Skeletal muscle satellite cell (primary cell): Measurements from ENCODE around the gene CDR2L. TPM values are rescaled to one million over a fixed set of nuclear protein-coding genes. Genes with fewer than 3 reads are reported as not detected.

Experiments used
- H3K27me3 ChIP-seq: 2 replicates; pipeline ENCODE4 v1.7.0; 2013; ENCODE audit warnings: low read length; ENCODE audit not compliant: control insufficient read depth, insufficient read depth
- H3K36me3 ChIP-seq: 2 replicates; pipeline ENCODE4 v1.7.0; 2013; ENCODE audit warnings: mild to moderate bottlenecking, control low read depth, low read length; ENCODE audit not compliant: insufficient read depth
- H3K4me1 ChIP-seq: 2 replicates; pipeline ENCODE4 v1.7.0; 2013; ENCODE audit warnings: low read length; ENCODE audit not compliant: control insufficient read depth, insufficient read depth
- H3K4me2 ChIP-seq: 2 replicates; pipeline ENCODE4 v1.7.0; 2013; ENCODE audit warnings: mild to moderate bottlenecking, low read length
- H3K4me3 ChIP-seq: 2 replicates; pipeline ENCODE4 v1.7.0; 2013; ENCODE audit warnings: low read length
- H3K9ac ChIP-seq: 2 replicates; pipeline ENCODE4 v1.7.0; 2013; ENCODE audit warnings: mild to moderate bottlenecking, low read depth, low read length, moderate library complexity
- H3K9me3 ChIP-seq: replicated peaks from 2 replicates; pipeline ENCODE4 v1.7.0; 2013; ENCODE audit warnings: mild to moderate bottlenecking, control low read depth, low read length
- total RNA-seq: library from RNA; depleted of rRNA; stranded (reverse); fragments of >200 nt; gene quantifications from 2 replicates; pipeline ENCODE4 v1.2.3, GENCODE V29; 2012; rRNA removed

Gene CDR2L
- total RNA-seq = 17.5 and 21.8 TPM in 2 replicates

DNA sequence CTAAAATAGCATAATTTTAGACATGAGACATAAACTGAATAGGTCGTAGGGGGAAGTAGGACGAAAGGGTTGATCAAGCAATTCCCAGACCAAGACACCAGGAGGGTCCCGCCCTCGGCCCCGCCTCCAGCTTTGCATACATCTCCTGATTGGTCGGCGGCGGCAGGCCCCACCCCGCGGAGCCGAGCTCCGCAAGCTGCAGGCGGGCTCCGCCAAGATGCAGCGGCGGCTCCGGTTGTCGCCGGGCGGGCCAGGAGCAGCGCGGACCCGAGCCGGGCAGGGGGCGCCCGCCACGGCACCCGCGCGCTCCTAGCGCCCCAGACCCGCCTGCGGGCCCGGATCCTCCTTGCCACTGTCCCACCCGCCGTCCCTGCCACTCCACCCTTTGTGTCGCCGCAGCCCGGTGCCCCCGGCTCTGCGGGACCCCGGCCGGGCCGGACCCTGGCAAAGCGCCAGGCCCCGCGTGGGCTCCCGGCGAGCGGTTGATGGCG lies at the start of gene CDR2L:
Gene CDR2L (plus strand): TSS at position 215 of the 491 bp plus-strand sequence. CDS start 412 bp downstream, outside the sequence.
- H3K4me2 ChIP-seq = peak within 1 kb of the TSS; percentile 86
- H3K27me3 ChIP-seq = no peaks in the 10 kb centered on the region
- no peaks in the 10 kb centered on the region for H3K9me3 ChIP-seq
- peaks cover 24% of the 10 kb centered on the region for H3K4me1 ChIP-seq
- peak within 1 kb of the TSS; percentile 97 for H3K4me3 ChIP-seq
- peak within 1 kb of the TSS; percentile 83 for H3K9ac ChIP-seq
- no peaks in the 10 kb centered on the region for H3K36me3 ChIP-seq

DNA sequence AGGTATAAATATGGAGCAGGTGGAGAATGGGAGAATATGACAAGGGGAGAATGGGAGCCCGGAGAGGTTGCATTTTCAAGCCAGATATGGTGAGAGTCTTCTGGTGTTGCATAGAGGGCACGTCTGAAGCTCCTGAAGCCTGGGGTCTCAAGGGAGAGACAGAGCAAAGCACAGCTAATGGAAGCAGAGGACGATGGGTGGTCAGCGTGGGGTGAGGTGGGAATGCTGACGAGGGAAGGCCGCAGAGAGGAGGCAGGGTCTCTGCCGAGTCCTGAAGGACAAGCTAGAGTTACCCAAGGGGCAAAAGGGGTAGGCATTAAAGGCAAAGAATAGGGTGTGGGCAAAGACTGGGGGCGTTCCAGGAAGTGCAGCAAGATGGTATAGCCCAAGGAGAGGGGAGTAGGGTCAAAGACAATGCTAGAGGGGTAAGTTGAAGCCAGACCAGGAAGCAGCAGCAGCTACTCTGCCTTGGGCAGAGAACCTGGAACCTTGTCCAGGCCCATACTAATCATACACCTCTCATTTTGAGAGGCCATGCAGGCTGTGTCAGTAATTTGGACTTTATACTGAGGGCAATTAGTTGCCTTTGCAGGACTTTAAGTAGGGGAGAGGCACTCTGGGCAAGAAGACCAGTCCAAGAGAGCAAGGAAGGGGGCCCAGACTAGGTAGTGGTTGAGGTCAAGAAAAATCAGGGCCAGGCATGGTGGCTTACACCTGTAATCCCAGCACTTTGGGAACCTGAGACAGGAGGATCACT lies 49.1 kb upstream of the CDR2L start:
- H3K4me1 ChIP-seq = no peaks in the 10 kb centered on the region
- H3K36me3 ChIP-seq = no peaks in the 10 kb centered on the region
- H3K4me2 ChIP-seq = no peak overlapping the region
- no peak overlapping the region for H3K4me3 ChIP-seq
- no peaks in the 10 kb centered on the region for H3K9me3 ChIP-seq
- H3K27me3 ChIP-seq = peaks cover 83% of the 10 kb centered on the region
- no peak overlapping the region for H3K9ac ChIP-seq

DNA sequence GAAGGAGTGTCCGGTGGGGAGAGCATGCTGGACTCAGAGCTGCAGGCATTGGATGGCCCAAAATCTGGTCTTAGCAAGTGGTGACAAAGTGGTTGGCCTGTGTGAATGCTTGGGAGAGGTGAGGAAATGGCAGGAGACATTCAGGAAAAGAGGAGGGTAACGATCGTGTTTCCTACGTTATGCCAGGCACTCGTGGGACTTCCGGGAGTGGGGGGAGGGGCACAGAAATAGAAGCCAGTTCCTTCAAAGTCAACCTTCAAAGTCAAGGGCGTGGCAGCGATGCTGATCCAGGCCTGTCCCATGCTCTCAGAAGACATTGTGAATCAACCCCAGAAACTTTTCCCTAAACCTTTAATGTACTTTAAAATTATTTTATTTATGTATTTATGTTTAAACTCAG lies 47.9 kb upstream of the CDR2L start:
- Histone ChIP-seq H3K4me2 (no peak overlapping the region), H3K36me3 (no peaks in the 10 kb centered on the region), H3K27me3 (peaks cover 82% of the 10 kb centered on the region)

DNA sequence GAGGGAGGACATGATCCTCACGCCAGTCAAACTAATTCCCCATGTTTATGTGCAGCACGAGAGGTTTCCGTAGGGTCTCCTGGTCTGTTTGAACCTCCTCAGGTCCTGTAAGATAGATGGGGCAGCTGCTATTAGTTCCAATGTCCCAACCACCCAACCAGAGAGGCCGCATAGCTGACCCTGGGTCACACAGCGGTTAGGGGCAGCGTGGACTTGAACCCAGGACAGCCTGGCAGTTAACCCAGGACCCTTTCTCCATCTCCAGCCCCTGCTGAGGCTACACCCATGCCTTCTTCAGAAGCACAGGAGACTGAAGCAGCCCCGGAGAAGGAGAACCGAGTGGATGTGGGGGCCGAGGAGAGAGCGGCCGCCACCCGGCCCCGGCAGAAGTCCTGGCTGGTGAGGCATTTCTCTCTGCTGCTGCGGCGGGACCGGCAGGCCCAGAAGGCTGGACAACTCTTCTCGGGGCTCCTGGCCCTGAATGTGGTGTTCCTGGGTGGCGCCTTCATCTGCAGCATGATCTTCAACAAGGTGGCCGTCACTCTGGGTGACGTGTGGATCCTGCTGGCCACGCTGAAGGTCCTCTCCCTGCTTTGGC lies 46.2 kb upstream of the CDR2L start:
- peaks cover 80% of the 10 kb centered on the region for H3K27me3 ChIP-seq
- H3K4me2 ChIP-seq = no peak overlapping the region

More for the DNA sequence above, 47.9 kb upstream of the CDR2L start:
- Histone ChIP-seq H3K4me3 (no peak overlapping the region), H3K9ac (no peak overlapping the region), H3K4me1 (no peaks in the 10 kb centered on the region), H3K9me3 (no peaks in the 10 kb centered on the region)

DNA sequence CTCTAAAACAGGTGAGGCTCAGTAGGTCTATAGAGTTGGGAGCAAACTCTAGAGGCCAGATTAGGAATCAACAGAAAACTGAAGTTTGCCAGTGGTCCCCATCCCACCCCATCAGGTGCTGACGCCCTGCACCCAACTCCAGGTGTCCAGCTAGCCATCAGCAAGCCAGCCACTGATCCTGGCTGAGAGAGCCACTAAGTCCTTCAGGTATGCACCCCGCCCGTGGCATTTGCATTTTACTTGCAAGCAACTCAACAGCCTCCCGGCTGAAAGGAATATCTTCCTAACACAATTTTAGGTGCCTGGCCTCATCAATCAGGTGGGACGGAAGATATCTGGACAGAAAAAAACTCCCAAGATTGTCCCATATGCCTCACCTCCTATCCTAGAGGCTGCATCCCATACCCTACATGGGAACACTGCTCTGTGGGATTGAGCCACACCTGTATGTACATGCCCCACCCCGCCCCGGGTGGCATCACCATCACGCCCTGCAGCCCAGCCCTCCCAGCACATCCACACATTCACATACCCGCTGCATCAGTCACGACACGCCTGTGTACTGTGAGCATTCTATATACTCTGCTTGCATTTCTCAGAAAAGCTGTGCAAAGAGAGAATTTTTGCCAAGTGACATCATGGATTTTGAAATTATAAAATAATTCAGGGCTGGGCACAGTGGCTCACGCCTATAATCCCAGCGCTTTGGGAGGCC lies 43.5 kb upstream of the CDR2L start:
- no peak overlapping the region for H3K4me3 ChIP-seq
- no peaks in the 10 kb centered on the region for H3K4me1 ChIP-seq
- no peaks in the 10 kb centered on the region for H3K36me3 ChIP-seq
- peaks cover 77% of the 10 kb centered on the region for H3K27me3 ChIP-seq
- H3K4me2 ChIP-seq = no peak overlapping the region
- H3K9ac ChIP-seq = no peak overlapping the region
- no peaks in the 10 kb centered on the region for H3K9me3 ChIP-seq

More for the DNA sequence above, 46.2 kb upstream of the CDR2L start:
- Histone ChIP-seq H3K4me3 (no peak overlapping the region), H3K9ac (no peak overlapping the region), H3K4me1 (no peaks in the 10 kb centered on the region), H3K36me3 (no peaks in the 10 kb centered on the region), H3K9me3 (no peaks in the 10 kb centered on the region)

DNA sequence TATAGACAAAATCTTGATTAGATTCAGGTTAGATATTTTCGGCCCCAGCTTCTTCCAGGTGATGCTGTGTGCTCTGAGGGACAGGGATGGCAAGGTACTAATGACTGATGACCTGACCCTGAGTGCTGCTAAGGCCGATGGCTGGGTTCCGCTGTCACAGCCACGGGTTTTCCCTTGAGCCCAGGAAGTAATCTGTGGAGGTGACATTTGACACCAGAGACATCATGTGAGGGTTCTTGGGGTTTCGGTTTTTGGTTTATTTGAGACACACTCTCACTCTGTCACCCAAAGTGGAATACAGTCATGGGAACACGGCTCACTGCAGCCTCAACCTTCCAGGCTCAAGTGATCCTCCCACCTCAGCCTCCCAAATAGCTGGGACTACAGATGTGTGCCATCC lies 41.9 kb upstream of the CDR2L start:
- no peak overlapping the region for H3K4me2 ChIP-seq
- H3K9ac ChIP-seq = no peak overlapping the region
- H3K27me3 ChIP-seq = peaks cover 83% of the 10 kb centered on the region
- no peaks in the 10 kb centered on the region for H3K4me1 ChIP-seq
- H3K9me3 ChIP-seq = no peaks in the 10 kb centered on the region
- H3K4me3 ChIP-seq = no peak overlapping the region
- no peaks in the 10 kb centered on the region for H3K36me3 ChIP-seq

DNA sequence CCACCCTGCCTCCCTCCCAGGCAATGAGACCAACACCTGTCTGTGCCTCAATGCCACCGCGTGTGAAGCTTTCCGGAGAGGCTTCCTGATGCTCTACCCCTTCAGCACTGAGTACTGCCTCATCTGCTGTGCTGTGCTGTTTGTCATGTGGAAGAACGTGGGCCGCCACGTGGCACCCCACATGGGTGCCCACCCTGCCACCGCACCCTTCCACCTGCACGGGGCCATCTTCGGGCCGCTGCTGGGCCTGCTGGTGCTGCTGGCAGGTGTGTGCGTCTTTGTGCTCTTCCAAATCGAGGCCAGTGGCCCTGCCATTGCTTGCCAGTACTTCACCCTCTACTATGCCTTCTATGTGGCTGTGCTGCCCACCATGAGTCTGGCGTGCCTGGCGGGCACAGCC lies 40.8 kb upstream of the CDR2L start:
- H3K27me3 ChIP-seq = peaks cover 83% of the 10 kb centered on the region
- H3K9ac ChIP-seq = no peak overlapping the region
- no peaks in the 10 kb centered on the region for H3K4me1 ChIP-seq
- H3K36me3 ChIP-seq = no peaks in the 10 kb centered on the region
- no peaks in the 10 kb centered on the region for H3K9me3 ChIP-seq
- no peak overlapping the region for H3K4me2 ChIP-seq
- H3K4me3 ChIP-seq = no peak overlapping the region

DNA sequence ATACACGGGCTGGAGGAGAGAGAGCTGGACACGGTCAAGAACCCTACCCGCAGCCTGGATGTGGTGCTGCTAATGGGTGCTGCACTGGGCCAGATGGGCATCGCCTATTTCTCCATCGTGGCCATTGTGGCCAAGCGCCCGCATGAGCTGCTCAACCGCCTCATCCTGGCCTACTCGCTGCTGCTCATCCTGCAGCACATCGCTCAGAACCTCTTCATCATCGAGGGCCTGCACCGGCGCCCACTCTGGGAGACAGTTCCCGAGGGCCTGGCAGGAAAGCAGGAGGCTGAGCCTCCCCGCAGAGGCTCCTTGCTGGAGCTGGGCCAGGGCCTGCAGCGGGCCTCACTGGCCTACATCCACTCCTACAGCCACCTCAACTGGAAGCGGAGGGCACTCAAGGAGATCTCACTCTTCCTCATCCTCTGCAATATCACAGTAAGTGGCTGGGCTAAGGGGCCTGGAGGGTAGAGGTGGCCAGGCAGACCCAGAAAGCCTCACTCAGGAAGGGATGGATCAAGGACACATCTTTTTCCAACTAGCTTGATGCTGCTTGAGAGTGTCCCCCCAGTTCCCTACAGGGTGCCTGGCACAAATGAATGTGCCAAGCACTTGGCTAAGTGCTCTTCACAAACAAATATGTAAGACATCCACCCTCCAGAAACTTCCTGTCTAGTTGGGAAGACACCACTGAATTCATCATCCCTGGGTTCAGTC lies 40.2 kb upstream of the CDR2L start:
- Histone ChIP-seq H3K27me3 (peaks cover 81% of the 10 kb centered on the region), H3K4me3 (no peak overlapping the region), H3K4me1 (no peaks in the 10 kb centered on the region), H3K9me3 (no peaks in the 10 kb centered on the region), H3K9ac (no peak overlapping the region), H3K4me2 (no peak overlapping the region), H3K36me3 (no peaks in the 10 kb centered on the region)

DNA sequence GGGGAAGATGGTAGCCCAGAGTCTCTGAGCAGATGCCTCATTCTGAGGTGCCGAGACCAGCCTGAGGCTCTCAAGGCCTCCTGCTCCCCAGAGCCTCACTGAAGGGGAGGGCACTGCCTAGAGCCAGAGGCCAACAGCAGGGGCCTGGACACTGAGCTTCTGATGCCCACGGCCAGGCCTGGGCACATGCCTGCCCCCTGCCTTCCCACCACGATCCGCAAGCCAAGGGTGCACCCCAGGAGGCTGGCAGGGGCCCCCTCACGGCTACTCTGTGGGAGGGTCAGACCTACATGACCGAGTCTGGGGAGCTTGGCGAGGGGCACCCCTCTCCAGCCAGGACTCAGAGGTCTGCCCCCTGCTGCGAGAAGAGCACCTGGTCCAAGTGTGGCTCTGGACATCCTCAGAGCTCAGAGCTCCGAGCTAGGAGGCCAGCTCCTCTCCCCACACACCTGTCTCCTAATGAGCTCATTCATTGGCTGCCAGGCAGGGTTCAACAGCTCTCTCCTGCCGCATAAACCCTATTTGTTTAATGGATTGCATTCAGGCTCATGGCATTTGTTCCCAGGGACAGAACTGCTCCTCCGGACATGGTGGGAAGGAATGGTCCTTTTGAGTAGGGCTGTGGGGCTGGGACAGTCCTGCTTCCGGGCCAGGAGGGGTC lies 37.8 kb upstream of the CDR2L start:
- H3K36me3 ChIP-seq = no peaks in the 10 kb centered on the region
- H3K9ac ChIP-seq = no peak overlapping the region
- H3K4me3 ChIP-seq = no peak overlapping the region
- no peaks in the 10 kb centered on the region for H3K4me1 ChIP-seq
- H3K9me3 ChIP-seq = no peaks in the 10 kb centered on the region
- peaks cover 70% of the 10 kb centered on the region for H3K27me3 ChIP-seq
- no peak overlapping the region for H3K4me2 ChIP-seq

DNA sequence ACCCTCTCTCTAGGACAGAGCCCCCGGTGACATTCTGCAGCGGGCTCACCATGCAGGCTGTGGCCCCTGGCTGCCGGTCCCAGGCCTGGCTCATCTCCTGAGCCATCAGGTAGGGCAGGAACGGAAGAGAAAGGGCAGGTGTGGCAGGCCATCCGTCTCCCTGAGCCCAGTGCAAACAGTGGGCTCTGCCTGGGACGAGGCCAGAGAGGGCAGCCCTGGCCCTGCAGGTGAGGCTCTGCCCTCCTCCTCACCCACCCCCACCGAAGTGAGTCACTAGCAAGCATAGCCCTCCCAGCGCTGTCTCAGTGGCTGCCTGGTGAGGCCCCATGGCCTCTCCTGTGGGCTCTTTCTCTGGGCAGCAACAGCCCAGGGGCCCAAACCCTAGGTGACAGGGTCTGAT lies 37.2 kb upstream of the CDR2L start:
- Histone ChIP-seq H3K27me3 (peaks cover 70% of the 10 kb centered on the region), H3K9me3 (no peaks in the 10 kb centered on the region), H3K36me3 (no peaks in the 10 kb centered on the region), H3K4me3 (no peak overlapping the region), H3K4me1 (no peaks in the 10 kb centered on the region), H3K9ac (no peak overlapping the region), H3K4me2 (no peak overlapping the region)

DNA sequence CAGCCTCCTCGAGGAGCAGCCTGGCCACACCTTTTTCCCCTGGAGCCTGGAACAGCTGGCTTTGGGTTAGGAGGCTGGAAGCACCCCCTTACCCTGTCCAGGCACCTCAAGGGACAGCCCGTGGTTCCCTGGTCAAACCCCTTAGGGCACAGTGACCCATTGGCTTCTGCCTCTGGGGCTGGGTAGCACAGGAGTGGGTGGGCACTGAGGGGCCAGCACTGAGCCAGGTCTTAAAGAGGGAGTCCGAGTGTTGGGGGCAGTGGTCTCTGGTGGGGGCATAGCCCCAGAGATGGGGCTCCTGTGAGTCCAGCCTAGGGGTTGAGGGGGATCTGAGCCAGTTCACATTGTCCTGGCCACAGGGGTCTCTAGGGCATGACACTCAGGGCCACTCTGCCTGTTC lies 36.4 kb upstream of the CDR2L start:
- no peak overlapping the region for H3K4me2 ChIP-seq

More for the DNA sequence above, 36.4 kb upstream of the CDR2L start:
- Histone ChIP-seq H3K9ac (no peak overlapping the region), H3K36me3 (no peaks in the 10 kb centered on the region), H3K4me1 (no peaks in the 10 kb centered on the region), H3K9me3 (no peaks in the 10 kb centered on the region), H3K27me3 (peaks cover 67% of the 10 kb centered on the region), H3K4me3 (no peak overlapping the region)
